GM18511 (cell line): ENCODE measurements around the gene ISCA2.

Experiments
- ATAC-seq: cut with Tn5 transposase; IDR thresholded peaks from one replicate; pipeline ENCODE4 v1.9.1; 2021; ENCODE audit warnings: mild to moderate bottlenecking, moderate library complexity; ENCODE audit not compliant: unreplicated experiment

The ISCA2 gene

GRCh38 chr14:74507085-74507484 is 13.5 kb downstream of the ISCA2 start:
- no peak for ATAC-seq

GRCh38 chr14:74507840-74508239 is 14.3 kb downstream of the ISCA2 start:
- no peak for ATAC-seq

GRCh38 chr14:74508292-74508731 is 14.7 kb downstream of the ISCA2 start:
- ATAC-seq: no peak

GRCh38 chr14:74508844-74509428 is 15.4 kb downstream of the ISCA2 start:
- no peak for ATAC-seq

GRCh38 chr14:74509587-74510222 is 16.1 kb downstream of the ISCA2 start:
- ATAC-seq: no peak

GRCh38 chr14:74510223-74510931 is 16.8 kb downstream of the ISCA2 start:
- no peak for ATAC-seq

GRCh38 chr14:74510959-74511409 is 17.4 kb downstream of the ISCA2 start:
- ATAC-seq: no peak

- no peak for ATAC-seq
These were observed 18.6 kb downstream of the ISCA2 start for GRCh38 chr14:74511966-74512830.

GRCh38 chr14:74514471-74514941 is 20.9 kb downstream of the ISCA2 start:
- ATAC-seq: no peak

GRCh38 chr14:74515891-74516412 is 22.4 kb downstream of the ISCA2 start:
- ATAC-seq: no peak

- ATAC-seq: no peak
These were observed 23.0 kb downstream of the ISCA2 start for GRCh38 chr14:74516451-74517160.

- no peak for ATAC-seq
These were observed 24.2 kb downstream of the ISCA2 start for GRCh38 chr14:74517731-74518130.

- ATAC-seq: no peak
These were observed 24.7 kb downstream of the ISCA2 start for GRCh38 chr14:74518221-74518620.

- no peak for ATAC-seq
These were observed 25.9 kb downstream of the ISCA2 start for GRCh38 chr14:74519316-74520074.

- no peak for ATAC-seq
These were observed 28.2 kb downstream of the ISCA2 start for GRCh38 chr14:74521756-74522155.

- no peak for ATAC-seq
These were observed 29.2 kb downstream of the ISCA2 start for GRCh38 chr14:74522740-74523139.

- ATAC-seq: no peak
These were observed 30.7 kb downstream of the ISCA2 start for GRCh38 chr14:74524076-74524811.

- ATAC-seq: no peak
These were observed 31.2 kb downstream of the ISCA2 start for GRCh38 chr14:74524812-74525135.

- no peak for ATAC-seq
These were observed 31.8 kb downstream of the ISCA2 start for GRCh38 chr14:74525361-74525851.
